Loucy (cell line): ENCODE data around the gene METAP1D.

Source experiments
- H2AFZ ChIP-seq: fragments of 200-600 bp; sonication (generic); 2 replicates; pipeline ENCODE4 v1.6.0; 2016; ENCODE audit warnings: antibody characterized with exemption, mild to moderate bottlenecking, low read length, moderate library complexity
- H3F3A ChIP-seq: fragments of 200-600 bp; 2 replicates; pipeline ENCODE4 v1.6.0; 2016; ENCODE audit warnings: antibody characterized with exemption, low read depth, mild to moderate bottlenecking
- H3K27me3 ChIP-seq: fragments of 200-600 bp; sonication (generic); 2 replicates; pipeline ENCODE4 v1.6.1; 2014; ENCODE audit warnings: low read length, mild to moderate bottlenecking; ENCODE audit not compliant: insufficient read depth, poor library complexity, severe bottlenecking
- H3K36me3 ChIP-seq: fragments of 200-600 bp; sonication (generic); 2 replicates; pipeline ENCODE4 v1.6.1; 2016; ENCODE audit warnings: low read length; ENCODE audit not compliant: insufficient read depth
- H3K4me1 ChIP-seq: fragments of 200-600 bp; sonication (generic); 2 replicates; pipeline ENCODE4 v1.5.1; 2014; ENCODE audit warnings: low read length, mild to moderate bottlenecking; ENCODE audit not compliant: insufficient read depth, poor library complexity, severe bottlenecking
- H3K4me2 ChIP-seq: fragments of 200-600 bp; sonication (generic); 2 replicates; pipeline ENCODE4 v1.6.0; 2014; ENCODE audit warnings: antibody characterized with exemption, low read length, low read depth, mild to moderate bottlenecking; ENCODE audit not compliant: poor library complexity, severe bottlenecking
- H3K4me3 ChIP-seq: fragments of 200-600 bp; sonication (generic); 2 replicates; pipeline ENCODE4 v1.5.1; 2014; ENCODE audit warnings: low read length, mild to moderate bottlenecking, mixed read lengths; ENCODE audit not compliant: poor library complexity, severe bottlenecking
- H3K79me2 ChIP-seq: fragments of 200-600 bp; sonication (generic); 2 replicates; pipeline ENCODE4 v1.6.1; 2014; ENCODE audit warnings: low read length; ENCODE audit not compliant: insufficient read depth
- H3K9ac ChIP-seq: fragments of 200-600 bp; sonication (generic); 2 replicates; pipeline ENCODE4 v1.6.0; 2014; ENCODE audit warnings: mild to moderate bottlenecking, low read depth, low read length, moderate library complexity; ENCODE audit not compliant: poor library complexity, severe bottlenecking
- H3K9me2 ChIP-seq: fragments of 200-600 bp; sonication (generic); replicated peaks from 2 replicates; pipeline ENCODE4 v1.6.1; 2016; ENCODE audit warnings: low read depth, low read length, mixed read lengths
- H3K9me3 ChIP-seq: fragments of 200-600 bp; sonication (generic); 2 replicates; pipeline ENCODE4 v1.6.1; 2014; ENCODE audit warnings: mild to moderate bottlenecking, antibody characterized with exemption, low read length, low read depth; ENCODE audit not compliant: insufficient read depth
- H4K20me1 ChIP-seq: fragments of 200-600 bp; sonication (generic); 2 replicates; pipeline ENCODE4 v1.6.0; 2014; ENCODE audit warnings: antibody characterized with exemption, low read length, mild to moderate bottlenecking; ENCODE audit not compliant: insufficient read depth, poor library complexity, severe bottlenecking
- CTCF ChIP-seq: fragments of 200-600 bp; sonication (generic); conservative IDR thresholded peaks from 2 replicates; pipeline ENCODE4 v1.5.1; 2014; ENCODE audit warnings: mild to moderate bottlenecking, antibody characterized with exemption, low read length
- EZH2phosphoT487 ChIP-seq: fragments of 200-600 bp; IDR thresholded peaks from 2 replicates; pipeline ENCODE4 v1.6.1; 2018; ENCODE audit warnings: antibody characterized with exemption, mild to moderate bottlenecking, moderate library complexity, borderline replicate concordance

The METAP1D gene

GRCh38 chr2:172021955-172022354 is 22.2 kb downstream of the METAP1D start:
- Histone ChIP-seq H3K4me2 (no peak overlapping the region), H3K79me2 (no peaks in the 10 kb centered on the region), H4K20me1 (no peaks in the 10 kb centered on the region), H3K9me2 (no peaks in the 10 kb centered on the region), H3F3A (no peaks in the 10 kb centered on the region), H2AFZ (no peak overlapping the region), H3K9me3 (no peaks in the 10 kb centered on the region), H3K4me3 (no peak overlapping the region), H3K36me3 (no peaks in the 10 kb centered on the region), H3K9ac (no peak overlapping the region), H3K27me3 (no peaks in the 10 kb centered on the region), H3K4me1 (peaks cover 6% of the 10 kb centered on the region)
- TF ChIP-seq CTCF (no peak), EZH2phosphoT487 (no peak)

GRCh38 chr2:172031536-172031935 is 31.8 kb downstream of the METAP1D start:
- Histone ChIP-seq H3K9ac (no peak overlapping the region), H3K4me1 (no peaks in the 10 kb centered on the region), H4K20me1 (no peaks in the 10 kb centered on the region), H3K9me2 (no peaks in the 10 kb centered on the region), H3K27me3 (no peaks in the 10 kb centered on the region), H3K4me2 (no peak overlapping the region), H2AFZ (no peak overlapping the region), H3K79me2 (no peaks in the 10 kb centered on the region), H3K9me3 (no peaks in the 10 kb centered on the region), H3F3A (no peaks in the 10 kb centered on the region), H3K4me3 (no peak overlapping the region), H3K36me3 (no peaks in the 10 kb centered on the region)
- TF ChIP-seq EZH2phosphoT487: no peak
- TF ChIP-seq CTCF: no peak

GRCh38 chr2:172038121-172038520 is 38.4 kb downstream of the METAP1D start:
- peaks cover 4% of the 10 kb centered on the region for H3K4me1 ChIP-seq
- no peak overlapping the region for H3K4me2 ChIP-seq
- H3K9ac ChIP-seq: no peak overlapping the region
- no peaks in the 10 kb centered on the region for H3K9me2 ChIP-seq
- H3K27me3 ChIP-seq: no peaks in the 10 kb centered on the region
- no peak for TF ChIP-seq EZH2phosphoT487
- no peaks in the 10 kb centered on the region for H3K9me3 ChIP-seq
- H3K36me3 ChIP-seq: no peaks in the 10 kb centered on the region
- H3F3A ChIP-seq: no peaks in the 10 kb centered on the region; the same call in 1 of the 2 replicates
- no peak overlapping the region for H2AFZ ChIP-seq
- no peak overlapping the region for H3K4me3 ChIP-seq
- no peaks in the 10 kb centered on the region for H4K20me1 ChIP-seq
- H3K79me2 ChIP-seq: no peaks in the 10 kb centered on the region

- no peak overlapping the region for H3K9ac ChIP-seq
- H4K20me1 ChIP-seq: no peaks in the 10 kb centered on the region
- TF ChIP-seq EZH2phosphoT487 (no peak), CTCF (no peak)
- no peak overlapping the region for H3K4me3 ChIP-seq
- no peaks in the 10 kb centered on the region for H3K9me3 ChIP-seq
- no peaks in the 10 kb centered on the region for H3K9me2 ChIP-seq
- H3K4me1 ChIP-seq: peaks cover 4% of the 10 kb centered on the region
- H3K36me3 ChIP-seq: no peaks in the 10 kb centered on the region
- no peaks in the 10 kb centered on the region for H3K27me3 ChIP-seq
- H3K4me2 ChIP-seq: no peak overlapping the region
- no peaks in the 10 kb centered on the region; the same call in 1 of the 2 replicates for H3F3A ChIP-seq
- no peaks in the 10 kb centered on the region for H3K79me2 ChIP-seq
- H2AFZ ChIP-seq: no peak overlapping the region
Observed at GRCh38 chr2:172038604-172039003, 38.9 kb downstream of the METAP1D start.
